ENCODE measurements around the gene EVC2. TPM values are rescaled to one million over a fixed set of nuclear protein-coding genes. Genes with fewer than 3 reads are reported as not detected.

Gene EVC2
- total and polyA plus RNA-seq, 10 of the 15 experiments (the other 5 are each of a cell fraction or from before 2014, with no cell fraction given): 0.34 to 10.4 (median 5.6) TPM

- no peak for ATAC-seq
- SMC1A ChIA-PET (ENCODE audit: uncharacterized antibody, unreplicated experiment): no interaction called here
- H2AFZ ChIP-seq (ENCODE audit: control insufficient read depth, low read depth, low read length): no peak overlapping the region
- no TSS peak for BruUV-seq (replicated peaks)
- no peak for TF ChIP-seq HDAC6 (IDR thresholded peaks at IDR 0.05; ENCODE audit: unreplicated experiment)
- TF ChIP-seq CBFB (IDR thresholded peaks at IDR 0.05; ENCODE audit: low read depth): no peak
- TF ChIP-seq ATF3 (IDR thresholded peaks at IDR 0.05; ENCODE audit: borderline replicate concordance, extremely low read depth, low read depth, low read length): no peak
- TF ChIP-seq EP300 (IDR thresholded peaks at IDR 0.05; ENCODE audit: borderline replicate concordance in 1 of 2, control insufficient read depth in 1 of 2, low read depth in 2 of 2, low read length in 2 of 2): no peak
- no peak for TF ChIP-seq NR2C2 (IDR thresholded peaks at IDR 0.05; ENCODE audit: borderline replicate concordance, control insufficient read depth, insufficient read length, low read depth)
- no peak for TF ChIP-seq ZZZ3 (IDR thresholded peaks at IDR 0.05; ENCODE audit: control insufficient read depth, insufficient read length, low read depth)
- no peak for TF ChIP-seq HCFC1 (IDR thresholded peaks at IDR 0.05; ENCODE audit: low read length)
- TF ChIP-seq CEBPB (IDR thresholded peaks at IDR 0.05; ENCODE audit: borderline replicate concordance in 1 of 2, low read depth in 2 of 2, low read length in 2 of 2): no peak
- no peak for TF ChIP-seq NFXL1 (IDR thresholded peaks at IDR 0.05; ENCODE audit: borderline replicate concordance)
- TF ChIP-seq BHLHE40 (IDR thresholded peaks at IDR 0.05; ENCODE audit: borderline replicate concordance in 1 of 2, low read depth in 2 of 2, low read length in 1 of 2): no peak
- TF ChIP-seq MTA2 (IDR thresholded peaks at IDR 0.05; ENCODE audit: low read depth): no peak
- TF ChIP-seq MTA3 (IDR thresholded peaks at IDR 0.05; ENCODE audit: borderline replicate concordance, low read length): no peak
- TF ChIP-seq CEBPZ (IDR thresholded peaks at IDR 0.05; ENCODE audit: low read depth, low read length): no peak
- TF ChIP-seq ATF2 (IDR thresholded peaks at IDR 0.05; ENCODE audit: low read length): no peak
- no peak for TF ChIP-seq RELA (IDR thresholded peaks at IDR 0.05; ENCODE audit: borderline replicate concordance, partially characterized antibody)
- TF ChIP-seq ZNF207 (IDR thresholded peaks at IDR 0.05; ENCODE audit: borderline replicate concordance): no peak
- FAIRE-seq: no peak
- no peaks in the 10 kb centered on the region for H4K20me1 ChIP-seq (ENCODE audit: control insufficient read depth, insufficient read depth)
- no peak overlapping the region for H3K27ac ChIP-seq (ENCODE audit: control insufficient read depth, insufficient read depth)
- POLR2A ChIA-PET: no interaction called here
- H3K9me3 ChIP-seq (replicated peaks; ENCODE audit: control insufficient read depth, insufficient read depth, low read length): no peaks in the 10 kb centered on the region
- no peak overlapping the region for H3K4me2 ChIP-seq (ENCODE audit: control insufficient read depth, insufficient read depth)
- intact Hi-C loops (cut with micrococcal nuclease; ENCODE audit: unreplicated experiment) (no loop called here), in situ Hi-C loops (cut with MboI) (no loop called here)
- H3K9ac ChIP-seq (ENCODE audit: control insufficient read depth, insufficient read depth, low read length): no peak overlapping the region
- no peaks in the 10 kb centered on the region for H3K27me3 ChIP-seq (replicated peaks in 1 of 2; ENCODE audit: control insufficient read depth in 2 of 2, insufficient read depth in 2 of 2, low read length in 1 of 2)
- H3K4me3 ChIP-seq: no peak overlapping the region
- H3K4me1 ChIP-seq (ENCODE audit: control insufficient read depth, insufficient read depth, low read length): no peaks in the 10 kb centered on the region
- no peaks in the 10 kb centered on the region; a peak in 1 of 4 replicates for H3K36me3 ChIP-seq (ENCODE audit: control insufficient read depth in 2 of 2, insufficient read depth in 2 of 2, low read length in 1 of 2)
- RAD21 ChIA-PET (ENCODE audit: unreplicated experiment): no interaction called here
- DNase-seq (ENCODE audit: low read depth, low spot score): no peak
- CTCF ChIA-PET: interaction anchor here (0.7 kb wide), 1 partner anchor 9 kb away, joined by 3 read pairs; no protein-coding TSS in a partner anchor
- 40% methylated on average over 6 of the region's 6 CpGs for WGBS (ENCODE audit: insufficient coverage, insufficient replicate concordance, low lambda C conversion rate, missing lambda C conversion rate)
- H3K79me2 ChIP-seq (ENCODE audit: control insufficient read depth, insufficient read depth, low read length): no peaks in the 10 kb centered on the region
Observed at GRCh38 chr4:5568931-5569330, 139.4 kb downstream of the EVC2 start.

All from GM12878 (cell line).